ENCODE measurements around the gene KRT7.

GRCh38 chr12:52244615-52244994 is 11.6 kb downstream of the KRT7 start:
- TF ChIP-seq, protein P1, sequence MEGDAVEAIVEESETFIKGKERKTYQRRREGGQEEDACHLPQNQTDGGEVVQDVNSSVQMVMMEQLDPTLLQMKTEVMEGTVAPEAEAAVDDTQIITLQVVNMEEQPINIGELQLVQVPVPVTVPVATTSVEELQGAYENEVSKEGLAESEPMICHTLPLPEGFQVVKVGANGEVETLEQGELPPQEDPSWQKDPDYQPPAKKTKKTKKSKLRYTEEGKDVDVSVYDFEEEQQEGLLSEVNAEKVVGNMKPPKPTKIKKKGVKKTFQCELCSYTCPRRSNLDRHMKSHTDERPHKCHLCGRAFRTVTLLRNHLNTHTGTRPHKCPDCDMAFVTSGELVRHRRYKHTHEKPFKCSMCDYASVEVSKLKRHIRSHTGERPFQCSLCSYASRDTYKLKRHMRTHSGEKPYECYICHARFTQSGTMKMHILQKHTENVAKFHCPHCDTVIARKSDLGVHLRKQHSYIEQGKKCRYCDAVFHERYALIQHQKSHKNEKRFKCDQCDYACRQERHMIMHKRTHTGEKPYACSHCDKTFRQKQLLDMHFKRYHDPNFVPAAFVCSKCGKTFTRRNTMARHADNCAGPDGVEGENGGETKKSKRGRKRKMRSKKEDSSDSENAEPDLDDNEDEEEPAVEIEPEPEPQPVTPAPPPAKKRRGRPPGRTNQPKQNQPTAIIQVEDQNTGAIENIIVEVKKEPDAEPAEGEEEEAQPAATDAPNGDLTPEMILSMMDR (IDR thresholded peaks at IDR 0.05; ENCODE audit: insufficient read depth, low read length, poor library complexity, severe bottlenecking), result no peak
- no peak for TF ChIP-seq EZH2phosphoT487 (conservative IDR thresholded peaks at IDR 0.05; ENCODE audit: low read length)
